NB4 (cell line): ENCODE data around the gene UFSP2.

Experiments used
- CTCF ChIP-seq: IDR thresholded peaks from one replicate; pipeline ENCODE4 v1.5.1; 2012; ENCODE audit warnings: low read depth, low read length
- MAX ChIP-seq: IDR thresholded peaks from 2 replicates; pipeline ENCODE4 v1.6.1; 2011; ENCODE audit warnings: low read depth, low read length
- MYC ChIP-seq: IDR thresholded peaks from 2 replicates; pipeline ENCODE4 v1.6.1; 2011; ENCODE audit warnings: low read depth, low read length
- POLR2A ChIP-seq: IDR thresholded peaks from 2 replicates; pipeline ENCODE4 v1.6.1; 2011; ENCODE audit warnings: mild to moderate bottlenecking; ENCODE audit not compliant: insufficient read length; ENCODE audit errors: extremely low read depth

GRCh38 chr4:185357733-185358440, 67.9 kb downstream of the UFSP2 start:
- no peak for TF ChIP-seq MAX
- TF ChIP-seq CTCF = no peak
- no peak for TF ChIP-seq POLR2A
- no peak for TF ChIP-seq MYC
